HCT116 (cell line): ENCODE data around the gene MRPL41.

ENCODE experiments used
- CEBPB ChIP-seq: IDR thresholded peaks from 2 replicates; pipeline ENCODE4 v1.6.1; 2012; ENCODE audit warnings: low read depth
- CTCF ChIP-seq, 3 experiments: fragments of 200-600 bp in 1 of 3; sonication (generic) in 1 of 3; IDR thresholded peaks in 2 of 3; conservative IDR thresholded peaks in 1 of 3; 2 replicates each; pipeline ENCODE4 v1.5.1; 2012 to 2017; ENCODE audit warnings: low read depth in 2 of 3, low read length in 2 of 3, antibody characterized with exemption in 1 of 3, borderline replicate concordance in 1 of 3, control low read depth in 1 of 3, mild to moderate bottlenecking in 1 of 3, mixed read lengths in 1 of 3, mixed run types in 1 of 3, moderate library complexity in 1 of 3; ENCODE audit not compliant: insufficient read depth in 1 of 3
- EZH2phosphoT487 ChIP-seq: fragments of 200-600 bp; IDR thresholded peaks from 2 replicates; pipeline ENCODE4 v1.6.1; 2018; ENCODE audit warnings: antibody characterized with exemption, borderline replicate concordance
- JUND ChIP-seq: IDR thresholded peaks from 2 replicates; pipeline ENCODE4 v1.6.1; 2012
- POLR2A ChIP-seq: IDR thresholded peaks from 2 replicates; pipeline ENCODE4 v1.7.0; 2011; ENCODE audit warnings: borderline replicate concordance; ENCODE audit not compliant: insufficient read depth, insufficient read length; ENCODE audit errors: extremely low read depth
- SIN3A ChIP-seq: IDR thresholded peaks from 2 replicates; pipeline ENCODE4 v1.6.1; 2012; ENCODE audit warnings: low read depth
- YY1 ChIP-seq: IDR thresholded peaks from 2 replicates; pipeline ENCODE4 v1.6.1; 2011; ENCODE audit warnings: low read length, low read depth, moderate library complexity, mild to moderate bottlenecking; ENCODE audit not compliant: insufficient replicate concordance; ENCODE audit errors: extremely low read depth
- ZFX ChIP-seq: fragments of 450-650 bp; IDR thresholded peaks from 2 replicates; pipeline ENCODE4 v1.6.1; 2017

- TF ChIP-seq ZFX (no peak), SIN3A (no peak), CTCF (IDR thresholded peaks at IDR 0.05 in 2 of 3, conservative IDR thresholded peaks at IDR 0.05 in 1 of 3; ENCODE audit: borderline replicate concordance in 1 of 3, insufficient read depth in 1 of 3, low read depth in 2 of 3, low read length in 2 of 3) (no peak), EZH2phosphoT487 (no peak), POLR2A (no peak), JUND (no peak), CEBPB (no peak), YY1 (no peak)
Observed at GRCh38 chr9:137514691-137515337, 36.9 kb upstream of the MRPL41 start.
